H1 (cell line): ENCODE results near the gene BPIFB3. TPM values are rescaled to one million over a fixed set of nuclear protein-coding genes. Genes with fewer than 3 reads are reported as not detected.

Source experiments
- polyA plus RNA-seq, 7 experiments: library from polyadenylated mRNA; depleted of rRNA in 3 of 7; stranded (reverse) in 5 of 7; unstranded in 2 of 7; fragments of >200 nt in 5 of 7; fragments of 200-250 nt in 2 of 7; gene quantifications; 1 replicate in 5 of 7; 2 replicates in 1 of 7; 4 replicates in 1 of 7; pipeline versions ENCODE4 v1.2.1 to v1.2.3, GENCODE V29; 2011 to 2013; ENCODE audit warnings: missing spikeins in 2 of 7, mixed read lengths in 2 of 7
- total RNA-seq: library from RNA; stranded (reverse); fragmentation: NEBNext Ultra II Directional; extraction: Animal tissue kit (Norgen Biotek cat#: 25700); gene quantifications from 2 replicates; pipeline ENCODE4 v1.2.1, GENCODE V29; 2021
- TF ChIP-seq, protein P1 (sequence below): fragments of 300-600 bp; sonication (generic); IDR thresholded peaks from 2 replicates; pipeline ENCODE4 v1.7.1; 2012; ENCODE audit warnings: low read length, moderate library complexity, mild to moderate bottlenecking, inconsistent platforms; ENCODE audit not compliant: insufficient replicate concordance

BPIFB3 gene
- total and polyA plus RNA-seq, 2 of the 8 experiments (the other 6 are each of a cell fraction or from before 2014, with no cell fraction given) = not detected

GRCh38 chr20:33006776-33007375 is 46.8 kb upstream of the BPIFB3 start (continued):
- TF ChIP-seq, protein P1, sequence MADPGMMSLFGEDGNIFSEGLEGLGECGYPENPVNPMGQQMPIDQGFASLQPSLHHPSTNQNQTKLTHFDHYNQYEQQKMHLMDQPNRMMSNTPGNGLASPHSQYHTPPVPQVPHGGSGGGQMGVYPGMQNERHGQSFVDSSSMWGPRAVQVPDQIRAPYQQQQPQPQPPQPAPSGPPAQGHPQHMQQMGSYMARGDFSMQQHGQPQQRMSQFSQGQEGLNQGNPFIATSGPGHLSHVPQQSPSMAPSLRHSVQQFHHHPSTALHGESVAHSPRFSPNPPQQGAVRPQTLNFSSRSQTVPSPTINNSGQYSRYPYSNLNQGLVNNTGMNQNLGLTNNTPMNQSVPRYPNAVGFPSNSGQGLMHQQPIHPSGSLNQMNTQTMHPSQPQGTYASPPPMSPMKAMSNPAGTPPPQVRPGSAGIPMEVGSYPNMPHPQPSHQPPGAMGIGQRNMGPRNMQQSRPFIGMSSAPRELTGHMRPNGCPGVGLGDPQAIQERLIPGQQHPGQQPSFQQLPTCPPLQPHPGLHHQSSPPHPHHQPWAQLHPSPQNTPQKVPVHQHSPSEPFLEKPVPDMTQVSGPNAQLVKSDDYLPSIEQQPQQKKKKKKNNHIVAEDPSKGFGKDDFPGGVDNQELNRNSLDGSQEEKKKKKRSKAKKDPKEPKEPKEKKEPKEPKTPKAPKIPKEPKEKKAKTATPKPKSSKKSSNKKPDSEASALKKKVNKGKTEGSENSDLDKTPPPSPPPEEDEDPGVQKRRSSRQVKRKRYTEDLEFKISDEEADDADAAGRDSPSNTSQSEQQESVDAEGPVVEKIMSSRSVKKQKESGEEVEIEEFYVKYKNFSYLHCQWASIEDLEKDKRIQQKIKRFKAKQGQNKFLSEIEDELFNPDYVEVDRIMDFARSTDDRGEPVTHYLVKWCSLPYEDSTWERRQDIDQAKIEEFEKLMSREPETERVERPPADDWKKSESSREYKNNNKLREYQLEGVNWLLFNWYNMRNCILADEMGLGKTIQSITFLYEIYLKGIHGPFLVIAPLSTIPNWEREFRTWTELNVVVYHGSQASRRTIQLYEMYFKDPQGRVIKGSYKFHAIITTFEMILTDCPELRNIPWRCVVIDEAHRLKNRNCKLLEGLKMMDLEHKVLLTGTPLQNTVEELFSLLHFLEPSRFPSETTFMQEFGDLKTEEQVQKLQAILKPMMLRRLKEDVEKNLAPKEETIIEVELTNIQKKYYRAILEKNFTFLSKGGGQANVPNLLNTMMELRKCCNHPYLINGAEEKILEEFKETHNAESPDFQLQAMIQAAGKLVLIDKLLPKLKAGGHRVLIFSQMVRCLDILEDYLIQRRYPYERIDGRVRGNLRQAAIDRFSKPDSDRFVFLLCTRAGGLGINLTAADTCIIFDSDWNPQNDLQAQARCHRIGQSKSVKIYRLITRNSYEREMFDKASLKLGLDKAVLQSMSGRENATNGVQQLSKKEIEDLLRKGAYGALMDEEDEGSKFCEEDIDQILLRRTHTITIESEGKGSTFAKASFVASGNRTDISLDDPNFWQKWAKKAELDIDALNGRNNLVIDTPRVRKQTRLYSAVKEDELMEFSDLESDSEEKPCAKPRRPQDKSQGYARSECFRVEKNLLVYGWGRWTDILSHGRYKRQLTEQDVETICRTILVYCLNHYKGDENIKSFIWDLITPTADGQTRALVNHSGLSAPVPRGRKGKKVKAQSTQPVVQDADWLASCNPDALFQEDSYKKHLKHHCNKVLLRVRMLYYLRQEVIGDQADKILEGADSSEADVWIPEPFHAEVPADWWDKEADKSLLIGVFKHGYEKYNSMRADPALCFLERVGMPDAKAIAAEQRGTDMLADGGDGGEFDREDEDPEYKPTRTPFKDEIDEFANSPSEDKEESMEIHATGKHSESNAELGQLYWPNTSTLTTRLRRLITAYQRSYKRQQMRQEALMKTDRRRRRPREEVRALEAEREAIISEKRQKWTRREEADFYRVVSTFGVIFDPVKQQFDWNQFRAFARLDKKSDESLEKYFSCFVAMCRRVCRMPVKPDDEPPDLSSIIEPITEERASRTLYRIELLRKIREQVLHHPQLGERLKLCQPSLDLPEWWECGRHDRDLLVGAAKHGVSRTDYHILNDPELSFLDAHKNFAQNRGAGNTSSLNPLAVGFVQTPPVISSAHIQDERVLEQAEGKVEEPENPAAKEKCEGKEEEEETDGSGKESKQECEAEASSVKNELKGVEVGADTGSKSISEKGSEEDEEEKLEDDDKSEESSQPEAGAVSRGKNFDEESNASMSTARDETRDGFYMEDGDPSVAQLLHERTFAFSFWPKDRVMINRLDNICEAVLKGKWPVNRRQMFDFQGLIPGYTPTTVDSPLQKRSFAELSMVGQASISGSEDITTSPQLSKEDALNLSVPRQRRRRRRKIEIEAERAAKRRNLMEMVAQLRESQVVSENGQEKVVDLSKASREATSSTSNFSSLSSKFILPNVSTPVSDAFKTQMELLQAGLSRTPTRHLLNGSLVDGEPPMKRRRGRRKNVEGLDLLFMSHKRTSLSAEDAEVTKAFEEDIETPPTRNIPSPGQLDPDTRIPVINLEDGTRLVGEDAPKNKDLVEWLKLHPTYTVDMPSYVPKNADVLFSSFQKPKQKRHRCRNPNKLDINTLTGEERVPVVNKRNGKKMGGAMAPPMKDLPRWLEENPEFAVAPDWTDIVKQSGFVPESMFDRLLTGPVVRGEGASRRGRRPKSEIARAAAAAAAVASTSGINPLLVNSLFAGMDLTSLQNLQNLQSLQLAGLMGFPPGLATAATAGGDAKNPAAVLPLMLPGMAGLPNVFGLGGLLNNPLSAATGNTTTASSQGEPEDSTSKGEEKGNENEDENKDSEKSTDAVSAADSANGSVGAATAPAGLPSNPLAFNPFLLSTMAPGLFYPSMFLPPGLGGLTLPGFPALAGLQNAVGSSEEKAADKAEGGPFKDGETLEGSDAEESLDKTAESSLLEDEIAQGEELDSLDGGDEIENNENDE = no peak
